ENCODE results near the gene OR7C1.

Gene OR7C1

GRCh38 chr19:14772995-14773394 is 62.0 kb downstream of the OR7C1 start:
- no peaks in the 10 kb centered on the region for H3K27me3 ChIP-seq (ENCODE audit: insufficient read depth, low read length)
- H3K9me2 ChIP-seq (ENCODE audit: low read depth, low read length), result no peaks in the 10 kb centered on the region
- no peak overlapping the region for H3K27ac ChIP-seq (ENCODE audit: low read depth, low read length, poor library complexity, severe bottlenecking)
- H3F3A ChIP-seq (ENCODE audit: insufficient read depth, low read length), result no peaks in the 10 kb centered on the region
- no peaks in the 10 kb centered on the region for H3K9me3 ChIP-seq (ENCODE audit: low read length)
- H3K4me1 ChIP-seq (ENCODE audit: insufficient read depth, low read length, severe bottlenecking), result no peaks in the 10 kb centered on the region
- H3K36me3 ChIP-seq (ENCODE audit: insufficient read depth, low read length), result no peaks in the 10 kb centered on the region
- no peak overlapping the region for H3K4me3 ChIP-seq (ENCODE audit: low read depth, low read length, poor library complexity, severe bottlenecking)
- H2AFZ ChIP-seq (ENCODE audit: low read length), result no peak overlapping the region
- no peak overlapping the region for H3K9ac ChIP-seq (ENCODE audit: low read length)
- no peaks in the 10 kb centered on the region for H4K20me1 ChIP-seq (ENCODE audit: insufficient read depth, low read length)
- no peak overlapping the region for H3K4me2 ChIP-seq (ENCODE audit: low read length)
- no peak for TF ChIP-seq CTCF (IDR thresholded peaks at IDR 0.05; ENCODE audit: low read length)
- no peak for TF ChIP-seq EZH2 (IDR thresholded peaks at IDR 0.05; ENCODE audit: borderline replicate concordance, low read length)
- no peaks in the 10 kb centered on the region for H3K79me2 ChIP-seq (ENCODE audit: insufficient read depth, low read length)

- Histone ChIP-seq H3K4me3 (ENCODE audit: low read depth, low read length, poor library complexity, severe bottlenecking) (no peak overlapping the region), H3F3A (ENCODE audit: insufficient read depth, low read length) (no peaks in the 10 kb centered on the region), H3K27ac (ENCODE audit: low read depth, low read length, poor library complexity, severe bottlenecking) (no peak overlapping the region), H3K27me3 (ENCODE audit: insufficient read depth, low read length) (no peaks in the 10 kb centered on the region), H3K36me3 (ENCODE audit: insufficient read depth, low read length) (no peaks in the 10 kb centered on the region), H4K20me1 (ENCODE audit: insufficient read depth, low read length) (no peaks in the 10 kb centered on the region), H3K4me1 (ENCODE audit: insufficient read depth, low read length, severe bottlenecking) (no peaks in the 10 kb centered on the region), H2AFZ (ENCODE audit: low read length) (no peak overlapping the region), H3K9me2 (ENCODE audit: low read depth, low read length) (no peaks in the 10 kb centered on the region), H3K9me3 (ENCODE audit: low read length) (no peaks in the 10 kb centered on the region), H3K79me2 (ENCODE audit: insufficient read depth, low read length) (no peaks in the 10 kb centered on the region), H3K9ac (ENCODE audit: low read length) (no peak overlapping the region), H3K4me2 (ENCODE audit: low read length) (no peak overlapping the region)
- TF ChIP-seq EZH2 (IDR thresholded peaks at IDR 0.05; ENCODE audit: borderline replicate concordance, low read length) (no peak), CTCF (IDR thresholded peaks at IDR 0.05; ENCODE audit: low read length) (no peak)
These were observed 62.5 kb downstream of the OR7C1 start for GRCh38 chr19:14772467-14772866.

- Histone ChIP-seq H3K9me3 (ENCODE audit: low read length) (no peaks in the 10 kb centered on the region), H3K9me2 (ENCODE audit: low read depth, low read length) (no peaks in the 10 kb centered on the region), H3K27me3 (ENCODE audit: insufficient read depth, low read length) (no peaks in the 10 kb centered on the region), H2AFZ (ENCODE audit: low read length) (no peak overlapping the region), H3K4me3 (ENCODE audit: low read depth, low read length, poor library complexity, severe bottlenecking) (no peak overlapping the region), H3K27ac (ENCODE audit: low read depth, low read length, poor library complexity, severe bottlenecking) (no peak overlapping the region), H3K4me1 (ENCODE audit: insufficient read depth, low read length, severe bottlenecking) (no peaks in the 10 kb centered on the region), H3F3A (ENCODE audit: insufficient read depth, low read length) (no peaks in the 10 kb centered on the region), H4K20me1 (ENCODE audit: insufficient read depth, low read length) (no peaks in the 10 kb centered on the region), H3K36me3 (ENCODE audit: insufficient read depth, low read length) (no peaks in the 10 kb centered on the region), H3K9ac (ENCODE audit: low read length) (no peak overlapping the region), H3K4me2 (ENCODE audit: low read length) (no peak overlapping the region), H3K79me2 (ENCODE audit: insufficient read depth, low read length) (no peaks in the 10 kb centered on the region)
- TF ChIP-seq EZH2 (IDR thresholded peaks at IDR 0.05; ENCODE audit: borderline replicate concordance, low read length), result no peak
These were observed 63.8 kb downstream of the OR7C1 start for GRCh38 chr19:14770944-14771839.

All from OCI-LY1 (cell line).